ENCODE measurements around the gene TRPV5.

GRCh38 chr7:142873871-142874270 is 59.7 kb downstream of the TRPV5 start:
- TF ChIP-seq, protein P1, sequence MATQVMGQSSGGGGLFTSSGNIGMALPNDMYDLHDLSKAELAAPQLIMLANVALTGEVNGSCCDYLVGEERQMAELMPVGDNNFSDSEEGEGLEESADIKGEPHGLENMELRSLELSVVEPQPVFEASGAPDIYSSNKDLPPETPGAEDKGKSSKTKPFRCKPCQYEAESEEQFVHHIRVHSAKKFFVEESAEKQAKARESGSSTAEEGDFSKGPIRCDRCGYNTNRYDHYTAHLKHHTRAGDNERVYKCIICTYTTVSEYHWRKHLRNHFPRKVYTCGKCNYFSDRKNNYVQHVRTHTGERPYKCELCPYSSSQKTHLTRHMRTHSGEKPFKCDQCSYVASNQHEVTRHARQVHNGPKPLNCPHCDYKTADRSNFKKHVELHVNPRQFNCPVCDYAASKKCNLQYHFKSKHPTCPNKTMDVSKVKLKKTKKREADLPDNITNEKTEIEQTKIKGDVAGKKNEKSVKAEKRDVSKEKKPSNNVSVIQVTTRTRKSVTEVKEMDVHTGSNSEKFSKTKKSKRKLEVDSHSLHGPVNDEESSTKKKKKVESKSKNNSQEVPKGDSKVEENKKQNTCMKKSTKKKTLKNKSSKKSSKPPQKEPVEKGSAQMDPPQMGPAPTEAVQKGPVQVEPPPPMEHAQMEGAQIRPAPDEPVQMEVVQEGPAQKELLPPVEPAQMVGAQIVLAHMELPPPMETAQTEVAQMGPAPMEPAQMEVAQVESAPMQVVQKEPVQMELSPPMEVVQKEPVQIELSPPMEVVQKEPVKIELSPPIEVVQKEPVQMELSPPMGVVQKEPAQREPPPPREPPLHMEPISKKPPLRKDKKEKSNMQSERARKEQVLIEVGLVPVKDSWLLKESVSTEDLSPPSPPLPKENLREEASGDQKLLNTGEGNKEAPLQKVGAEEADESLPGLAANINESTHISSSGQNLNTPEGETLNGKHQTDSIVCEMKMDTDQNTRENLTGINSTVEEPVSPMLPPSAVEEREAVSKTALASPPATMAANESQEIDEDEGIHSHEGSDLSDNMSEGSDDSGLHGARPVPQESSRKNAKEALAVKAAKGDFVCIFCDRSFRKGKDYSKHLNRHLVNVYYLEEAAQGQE (IDR thresholded peaks at IDR 0.05) = no peak
- TF ChIP-seq MAZ (IDR thresholded peaks at IDR 0.05; ENCODE audit: borderline replicate concordance, low read depth, low read length) (no peak), POLR2AphosphoS2 (conservative IDR thresholded peaks at IDR 0.05; ENCODE audit: low read length) (no peak), HDAC2 (IDR thresholded peaks at IDR 0.05) (no peak)

Data from A549 (cell line).